Stomach smooth muscle (tissue), 2 donors: Measurements from ENCODE around the gene PI4K2B.

ENCODE experiments used
- H3K27ac ChIP-seq: one replicate; pipeline ENCODE4 v1.7.0; 2013; ENCODE audit warnings: mild to moderate bottlenecking, low read length, inconsistent platforms
- H3K27me3 ChIP-seq, 2 donors: one replicate each; pipeline ENCODE4 v1.7.0; 2013; ENCODE audit warnings: low read length in 2 of 2; ENCODE audit not compliant: insufficient read depth in 2 of 2, control insufficient read depth in 1 of 2
- H3K36me3 ChIP-seq, 2 donors: one replicate each; pipeline ENCODE4 v1.7.0; 2013; ENCODE audit warnings: low read length in 2 of 2; ENCODE audit not compliant: control insufficient read depth in 2 of 2, insufficient read depth in 2 of 2
- H3K4me1 ChIP-seq: one replicate; pipeline ENCODE4 v1.7.0; 2013; ENCODE audit warnings: low read length; ENCODE audit not compliant: control insufficient read depth, insufficient read depth
- H3K4me3 ChIP-seq, 2 donors: one replicate each; pipeline ENCODE4 v1.7.0; 2013; ENCODE audit warnings: low read length in 2 of 2
- H3K9ac ChIP-seq, 2 donors: one replicate each; pipeline ENCODE4 v1.7.0; 2013; ENCODE audit warnings: low read length in 2 of 2, mild to moderate bottlenecking in 1 of 2
- H3K9me3 ChIP-seq, 2 donors: one replicate each; pipeline ENCODE4 v1.7.0; 2013; ENCODE audit warnings: low read length in 2 of 2; ENCODE audit not compliant: control insufficient read depth in 2 of 2
- donor health status: healthy.
- donor health status: Pancreatic carcinoma.

Gene PI4K2B

DNA sequence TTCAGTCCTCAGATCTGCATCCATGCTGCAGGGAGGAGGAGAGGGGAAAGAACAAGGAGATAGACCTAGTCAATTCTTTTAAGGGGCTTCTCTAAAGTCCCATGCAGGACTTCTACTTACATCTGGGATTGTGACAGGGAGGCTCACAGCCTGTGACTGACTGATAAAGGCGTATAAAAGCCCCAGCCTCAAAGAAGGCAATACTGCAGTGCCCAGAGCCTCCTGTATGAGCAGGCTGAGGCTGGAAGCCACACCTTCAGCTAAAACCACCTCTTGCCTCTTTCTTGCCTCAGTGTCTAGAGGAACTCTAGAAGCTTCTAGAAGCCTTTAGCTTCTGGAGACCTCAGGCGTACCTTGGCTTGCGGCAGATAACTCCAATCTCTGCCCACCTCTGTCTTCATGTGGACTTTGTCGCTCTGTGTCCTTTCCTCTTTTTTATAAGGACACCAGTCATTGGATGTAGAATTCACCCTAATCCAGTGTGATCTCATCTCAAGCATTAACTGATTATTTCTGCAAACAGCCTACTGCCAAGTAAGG is 72.8 kb downstream of the PI4K2B start:
- no peaks in the 10 kb centered on the region for H3K27me3 ChIP-seq
- no peak overlapping the region for H3K4me3 ChIP-seq
- H3K9ac ChIP-seq = no peak overlapping the region
- H3K4me1 ChIP-seq = no peaks in the 10 kb centered on the region
- no peaks in the 10 kb centered on the region for H3K36me3 ChIP-seq
- H3K27ac ChIP-seq = no peak overlapping the region
- H3K9me3 ChIP-seq = no peaks in the 10 kb centered on the region

DNA sequence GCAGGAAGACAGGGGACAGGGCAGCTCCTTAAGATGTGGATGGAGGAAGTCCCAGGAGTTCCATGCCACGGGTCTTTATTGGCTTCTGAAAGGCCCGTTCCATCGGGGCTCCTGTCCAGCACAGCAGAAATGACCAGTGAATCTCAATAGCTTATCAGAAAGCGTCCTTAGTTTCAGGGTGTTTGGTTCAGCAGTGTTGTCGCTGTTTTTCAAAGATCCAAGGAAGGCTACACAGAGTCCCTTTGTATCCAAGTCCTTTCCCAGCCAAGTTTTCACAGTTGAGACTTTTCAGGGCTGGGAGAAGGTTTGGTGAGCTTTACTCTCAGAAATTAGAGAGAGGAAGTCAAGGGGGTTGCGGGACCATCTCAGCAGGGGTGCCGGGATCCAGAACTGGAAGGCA is 73.8 kb downstream of the PI4K2B start:
- Histone ChIP-seq H3K36me3 (no peaks in the 10 kb centered on the region), H3K9me3 (no peaks in the 10 kb centered on the region), H3K4me3 (no peak overlapping the region), H3K27ac (no peak overlapping the region), H3K4me1 (no peaks in the 10 kb centered on the region), H3K9ac (no peak overlapping the region), H3K27me3 (no peaks in the 10 kb centered on the region)

DNA sequence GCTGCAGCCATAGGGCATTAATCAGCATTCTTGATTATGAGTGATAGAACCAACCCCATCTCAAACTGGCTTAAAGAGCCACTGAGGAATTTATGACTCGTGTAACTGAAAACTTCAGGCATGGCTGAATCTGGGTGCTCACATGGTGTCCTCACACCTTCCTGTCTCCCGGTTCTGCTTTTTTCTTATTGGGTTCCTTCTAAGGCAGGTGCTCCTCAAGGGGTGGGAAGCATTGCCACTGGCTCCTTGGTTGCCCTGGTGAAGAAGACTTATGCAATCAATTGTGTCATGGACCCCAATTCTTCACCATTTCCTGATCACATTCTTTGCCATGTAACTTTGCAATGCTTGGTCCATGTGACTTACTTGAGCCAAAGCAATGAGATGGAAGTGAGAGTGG is 74.5 kb downstream of the PI4K2B start:
- no peak overlapping the region for H3K27ac ChIP-seq
- peaks cover 2% of the 10 kb centered on the region for H3K4me1 ChIP-seq
- H3K27me3 ChIP-seq = no peaks in the 10 kb centered on the region
- H3K9ac ChIP-seq = no peak overlapping the region
- H3K4me3 ChIP-seq = no peak overlapping the region
- no peaks in the 10 kb centered on the region for H3K36me3 ChIP-seq
- H3K9me3 ChIP-seq = no peaks in the 10 kb centered on the region

DNA sequence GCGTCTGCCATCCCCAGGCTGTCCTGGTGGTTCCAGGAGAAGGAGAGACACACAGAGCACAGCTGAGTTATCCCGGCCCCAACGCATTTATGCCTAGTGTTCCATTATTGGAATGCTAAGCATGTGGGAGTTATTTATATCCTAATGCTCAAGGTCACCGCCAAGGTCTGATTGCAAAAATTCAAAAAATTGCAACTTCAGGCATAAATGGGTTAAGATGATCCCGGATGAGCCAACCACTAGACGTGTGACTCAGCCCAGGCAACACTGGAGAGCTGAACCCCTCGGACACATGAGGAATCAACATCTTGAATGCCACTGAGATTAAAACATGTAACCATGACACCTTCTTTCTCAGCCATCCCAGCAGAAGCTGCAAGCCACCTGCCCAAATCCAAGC is 74.9 kb downstream of the PI4K2B start:
- Histone ChIP-seq H3K27me3 (no peaks in the 10 kb centered on the region), H3K4me1 (peaks cover 6% of the 10 kb centered on the region), H3K4me3 (no peak overlapping the region), H3K9ac (no peak overlapping the region), H3K27ac (no peak overlapping the region), H3K36me3 (no peaks in the 10 kb centered on the region), H3K9me3 (no peaks in the 10 kb centered on the region)

GRCh38 chr4:25310066-25310802 is 76.4 kb downstream of the PI4K2B start:
- Histone ChIP-seq H3K4me1 (peaks cover 6% of the 10 kb centered on the region), H3K9ac (no peak overlapping the region), H3K36me3 (no peaks in the 10 kb centered on the region), H3K27ac (no peak overlapping the region), H3K27me3 (no peaks in the 10 kb centered on the region), H3K4me3 (no peak overlapping the region), H3K9me3 (no peaks in the 10 kb centered on the region)

GRCh38 chr4:25310803-25311166 is 77.0 kb downstream of the PI4K2B start:
- no peak overlapping the region for H3K9ac ChIP-seq

DNA sequence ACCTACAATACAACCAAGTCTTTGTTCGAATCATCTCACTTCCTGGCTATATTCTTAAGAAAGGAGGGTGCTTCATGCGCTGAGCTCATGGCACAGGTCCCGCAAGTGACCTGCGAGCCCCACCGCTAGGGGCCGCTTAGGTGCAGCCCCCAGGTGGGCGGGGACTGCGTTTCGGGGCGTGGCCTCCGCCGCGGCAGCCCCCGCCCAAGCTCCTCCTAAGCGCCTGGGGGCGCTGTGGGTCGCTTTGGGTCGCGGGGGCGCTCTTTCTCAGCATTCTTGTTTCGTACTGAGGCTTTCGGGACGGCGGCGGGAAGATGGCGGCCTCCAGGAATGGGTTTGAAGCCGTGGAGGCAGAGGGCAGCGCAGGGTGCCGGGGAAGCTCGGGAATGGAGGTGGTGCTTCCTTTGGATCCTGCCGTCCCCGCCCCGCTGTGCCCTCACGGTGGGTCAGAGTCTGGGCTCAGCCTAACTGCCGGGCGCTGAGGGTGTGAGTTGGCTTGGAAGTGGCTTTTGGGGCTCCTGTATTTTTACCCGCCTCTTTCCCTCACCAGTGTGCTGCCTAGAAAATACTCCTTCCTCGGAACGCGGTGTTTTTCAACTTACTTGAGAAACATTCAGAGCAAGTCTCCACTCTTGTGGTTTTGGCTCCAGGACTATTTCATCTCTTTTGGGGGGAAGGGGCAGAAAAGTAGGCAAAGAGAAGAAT is 78.8 kb downstream of the PI4K2B start, which contains the start of gene ZCCHC4:
TSS of gene ZCCHC4 (plus strand) at position 279 of the 705 bp plus-strand sequence. CDS start at position 315, 36 bp downstream.
- Histone ChIP-seq H3K9ac (peak within 1 kb of the TSS; percentile 71 to 94), H3K36me3 (peaks cover 0 to 5% of the 10 kb centered on the region in 2 donors), H3K27ac (no peak within 1 kb of the TSS), H3K4me3 (peak within 1 kb of the TSS; percentile 72 to 93), H3K4me1 (peaks cover 6% of the 10 kb centered on the region), H3K9me3 (no peaks in the 10 kb centered on the region), H3K27me3 (no peaks in the 10 kb centered on the region)

More at GRCh38 chr4:25310803-25311166, 77.0 kb downstream of the PI4K2B start:
- no peaks in the 10 kb centered on the region for H3K27me3 ChIP-seq
- H3K4me3 ChIP-seq = no peak overlapping the region
- no peak overlapping the region for H3K27ac ChIP-seq
- H3K9me3 ChIP-seq = no peaks in the 10 kb centered on the region
- peaks cover 6% of the 10 kb centered on the region for H3K4me1 ChIP-seq
- H3K36me3 ChIP-seq = peaks cover 0 to 1% of the 10 kb centered on the region in 2 donors

GRCh38 chr4:25313201-25313895 is 79.5 kb downstream of the PI4K2B start:
- Histone ChIP-seq H3K9ac (peak overlapping the region; percentile 71 to 94), H3K36me3 (peaks cover 0 to 5% of the 10 kb centered on the region in 2 donors), H3K27ac (no peak overlapping the region)

GRCh38 chr4:25320336-25320735 is 86.5 kb downstream of the PI4K2B start:
- peaks cover 6 to 10% of the 10 kb centered on the region in 2 donors for H3K36me3 ChIP-seq
- no peak overlapping the region for H3K27ac ChIP-seq
- no peak overlapping the region for H3K4me3 ChIP-seq
- H3K9ac ChIP-seq = no peak overlapping the region
- H3K27me3 ChIP-seq = no peaks in the 10 kb centered on the region
- H3K4me1 ChIP-seq = no peaks in the 10 kb centered on the region
- no peaks in the 10 kb centered on the region for H3K9me3 ChIP-seq

More at GRCh38 chr4:25313201-25313895, 79.5 kb downstream of the PI4K2B start:
- Histone ChIP-seq H3K9me3 (no peaks in the 10 kb centered on the region), H3K4me3 (peak overlapping the region; percentile 72 to 93), H3K4me1 (peaks cover 6% of the 10 kb centered on the region), H3K27me3 (no peaks in the 10 kb centered on the region)

- no peaks in the 10 kb centered on the region for H3K4me1 ChIP-seq
Measured at GRCh38 chr4:25320773-25321172, 86.9 kb downstream of the PI4K2B start.

More at GRCh38 chr4:25320773-25321172, 86.9 kb downstream of the PI4K2B start:
- Histone ChIP-seq H3K36me3 (peaks cover 6 to 9% of the 10 kb centered on the region in 2 donors), H3K9me3 (no peaks in the 10 kb centered on the region), H3K27me3 (no peaks in the 10 kb centered on the region), H3K4me3 (no peak overlapping the region), H3K27ac (no peak overlapping the region), H3K9ac (no peak overlapping the region)
